BE2C (cell line): ENCODE measurements around the gene PIGS.
A peak's percentile ranks its signal among the peaks of the same experiment; 100 is the strongest.

ENCODE experiments used
- DNase-seq: peaks from one replicate; pipeline ENCODE4 v3.0.0-alpha.2; 2020
- H3K27me3 ChIP-seq: fragments of 250-450 bp; sonication (Bioruptor Pico); 2 replicates; pipeline ENCODE4 v1.5.1; 2020; ENCODE audit warnings: mild to moderate bottlenecking
- H3K36me3 ChIP-seq: fragments of 250-450 bp; sonication (Bioruptor Pico); 2 replicates; pipeline ENCODE4 v1.5.1; 2020; ENCODE audit warnings: mild to moderate bottlenecking
- H3K4me1 ChIP-seq: fragments of 250-450 bp; sonication (Bioruptor Pico); 2 replicates; pipeline ENCODE4 v1.5.1; 2020
- H3K4me3 ChIP-seq: 2 replicates; pipeline ENCODE4 v1.5.1; 2011; ENCODE audit warnings: low read depth, low read length
- H3K9me3 ChIP-seq: fragments of 250-450 bp; sonication (Bioruptor Pico); 2 replicates; pipeline ENCODE4 v1.5.1; 2020
- TF ChIP-seq, protein P1 (sequence below): IDR thresholded peaks from 2 replicates; pipeline ENCODE4 v1.5.1; 2012; ENCODE audit warnings: mild to moderate bottlenecking, low read depth, low read length

PIGS gene

DNA sequence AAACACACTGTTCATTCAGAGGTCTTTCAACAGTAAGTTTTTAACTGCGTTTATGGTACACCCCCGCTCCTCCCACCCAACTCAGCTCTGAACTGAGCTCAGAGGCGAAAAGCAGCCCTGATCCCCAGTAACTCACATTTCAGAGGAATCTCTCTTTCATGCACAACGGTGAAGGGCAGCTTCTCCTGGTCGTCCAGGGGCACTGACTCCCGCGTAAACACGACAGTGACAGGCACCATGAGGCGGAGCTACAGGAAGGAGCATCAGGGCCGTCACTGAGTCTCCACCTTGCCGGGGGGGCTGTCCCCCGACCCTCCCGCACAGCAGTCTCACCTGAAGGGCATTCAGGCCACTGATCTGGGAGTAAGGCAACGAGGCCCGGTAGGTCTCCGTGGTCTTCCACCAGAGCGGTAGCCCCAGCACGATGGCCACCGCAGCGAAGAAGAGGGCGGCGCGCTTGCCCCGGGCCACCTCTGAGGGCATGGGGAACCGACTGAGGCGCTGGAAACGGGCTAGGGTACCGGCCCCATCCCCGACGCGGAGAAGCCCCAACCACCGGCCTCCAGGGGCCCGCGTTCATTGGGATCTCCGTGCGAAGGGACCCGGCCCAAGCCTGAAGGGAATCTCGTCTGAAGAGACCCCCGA lies 486 bp downstream of the PIGS start:
- Histone ChIP-seq H3K36me3 (no peaks in the 10 kb centered on the region; the same call in 1 of the 2 replicates), H3K9me3 (no peaks in the 10 kb centered on the region), H3K4me3 (peak overlapping the region; percentile 88), H3K4me1 (peaks cover 4% of the 10 kb centered on the region; the same call in 1 of the 2 replicates), H3K27me3 (no peaks in the 10 kb centered on the region)
- TF ChIP-seq, protein P1, sequence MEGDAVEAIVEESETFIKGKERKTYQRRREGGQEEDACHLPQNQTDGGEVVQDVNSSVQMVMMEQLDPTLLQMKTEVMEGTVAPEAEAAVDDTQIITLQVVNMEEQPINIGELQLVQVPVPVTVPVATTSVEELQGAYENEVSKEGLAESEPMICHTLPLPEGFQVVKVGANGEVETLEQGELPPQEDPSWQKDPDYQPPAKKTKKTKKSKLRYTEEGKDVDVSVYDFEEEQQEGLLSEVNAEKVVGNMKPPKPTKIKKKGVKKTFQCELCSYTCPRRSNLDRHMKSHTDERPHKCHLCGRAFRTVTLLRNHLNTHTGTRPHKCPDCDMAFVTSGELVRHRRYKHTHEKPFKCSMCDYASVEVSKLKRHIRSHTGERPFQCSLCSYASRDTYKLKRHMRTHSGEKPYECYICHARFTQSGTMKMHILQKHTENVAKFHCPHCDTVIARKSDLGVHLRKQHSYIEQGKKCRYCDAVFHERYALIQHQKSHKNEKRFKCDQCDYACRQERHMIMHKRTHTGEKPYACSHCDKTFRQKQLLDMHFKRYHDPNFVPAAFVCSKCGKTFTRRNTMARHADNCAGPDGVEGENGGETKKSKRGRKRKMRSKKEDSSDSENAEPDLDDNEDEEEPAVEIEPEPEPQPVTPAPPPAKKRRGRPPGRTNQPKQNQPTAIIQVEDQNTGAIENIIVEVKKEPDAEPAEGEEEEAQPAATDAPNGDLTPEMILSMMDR, result no peak
- peak; percentile 48 for DNase-seq

DNA sequence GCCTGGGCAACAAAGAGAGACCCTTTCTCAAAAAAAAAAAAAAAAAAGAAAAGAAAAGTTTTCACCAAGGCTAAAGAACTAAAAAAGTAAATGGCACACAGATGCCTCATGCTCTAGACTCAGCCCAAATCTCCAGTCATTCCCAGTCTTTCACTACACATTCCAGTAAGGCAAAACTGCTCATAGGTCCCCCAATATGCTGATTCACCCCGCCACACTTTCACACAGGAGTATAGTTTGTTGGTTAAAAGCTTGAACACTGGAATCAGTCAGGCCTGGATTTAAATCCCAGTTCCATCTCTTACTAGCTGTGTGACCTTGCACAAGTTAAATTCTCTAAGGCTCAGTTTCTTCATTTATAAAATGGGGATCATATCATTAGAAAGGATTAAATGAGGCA lies 1.9 kb downstream of the PIGS start:
- no peaks in the 10 kb centered on the region for H3K27me3 ChIP-seq
- H3K36me3 ChIP-seq, result no peaks in the 10 kb centered on the region; the same call in 1 of the 2 replicates
- H3K4me3 ChIP-seq, result peak overlapping the region; percentile 88
- TF ChIP-seq, protein P1, result no peak
- no peaks in the 10 kb centered on the region for H3K4me1 ChIP-seq
- DNase-seq, result no peak
- no peaks in the 10 kb centered on the region for H3K9me3 ChIP-seq

DNA sequence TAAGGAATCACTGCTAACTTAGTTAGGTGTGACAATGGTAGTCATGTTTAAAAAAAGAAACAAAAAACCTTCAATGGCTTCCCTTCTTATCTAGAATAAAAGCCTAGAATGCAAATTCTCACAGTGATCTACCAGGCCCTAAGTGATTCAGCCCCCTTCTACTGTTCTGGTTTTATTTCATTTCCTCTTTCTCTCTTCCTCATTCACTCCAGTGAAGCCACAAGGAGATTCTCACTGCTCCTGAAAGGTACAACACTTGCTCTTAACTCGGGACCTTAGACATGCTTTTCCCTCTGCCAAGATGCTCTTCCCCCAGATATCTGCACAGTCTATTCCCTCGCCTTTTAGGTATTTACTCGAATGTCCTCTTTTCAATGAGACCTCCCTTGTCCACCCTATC lies 3.7 kb downstream of the PIGS start:
- Histone ChIP-seq H3K36me3 (no peaks in the 10 kb centered on the region; the same call in 1 of the 2 replicates), H3K9me3 (no peaks in the 10 kb centered on the region), H3K27me3 (no peaks in the 10 kb centered on the region), H3K4me1 (no peaks in the 10 kb centered on the region), H3K4me3 (no peak overlapping the region)
- TF ChIP-seq, protein P1, result no peak
- DNase-seq, result no peak

DNA sequence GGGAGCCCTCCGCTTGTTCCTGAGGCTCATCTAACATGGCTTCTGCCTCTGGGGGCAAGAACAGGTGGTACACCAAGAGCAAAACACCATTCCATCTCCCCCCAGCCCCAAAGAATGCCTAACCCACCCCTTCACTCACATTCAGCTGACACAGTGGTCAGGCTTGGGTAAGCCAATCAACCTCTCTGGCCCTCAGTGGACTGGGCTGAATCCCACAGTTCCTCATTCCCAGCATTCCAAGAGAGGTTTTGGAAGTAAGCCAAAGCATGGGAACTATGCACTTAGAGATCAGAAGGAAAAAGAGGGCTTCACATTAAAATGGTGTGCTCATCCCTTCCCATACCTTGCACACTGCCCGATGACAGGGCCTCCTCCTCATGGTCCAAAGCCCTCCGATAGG lies 7.8 kb downstream of the PIGS start:
- peaks cover 3% of the 10 kb centered on the region; the same call in 1 of the 2 replicates for H3K36me3 ChIP-seq
- no peak for DNase-seq

DNA sequence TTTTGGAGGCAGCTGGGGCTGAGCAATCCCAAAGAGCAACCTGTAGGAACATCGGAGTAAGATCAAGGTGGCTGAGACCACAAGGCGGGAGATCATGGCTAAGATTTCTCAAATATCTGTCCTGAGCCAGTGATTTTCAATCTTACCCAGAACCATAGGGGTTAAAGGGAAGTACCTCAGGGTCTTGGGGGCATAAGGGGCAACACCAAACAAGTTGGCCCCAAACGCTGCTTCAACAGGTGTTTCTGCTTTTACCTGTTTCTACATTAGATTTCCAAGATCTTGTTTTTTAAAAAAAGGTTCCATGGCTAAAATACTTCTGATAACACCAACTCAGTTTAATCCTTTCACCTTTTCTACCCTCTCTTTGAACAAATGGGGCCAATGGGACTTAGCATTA lies 16.3 kb downstream of the PIGS start:
- no peak for DNase-seq
- no peaks in the 10 kb centered on the region for H3K27me3 ChIP-seq
- H3K9me3 ChIP-seq, result no peaks in the 10 kb centered on the region
- peaks cover 7% of the 10 kb centered on the region for H3K36me3 ChIP-seq
- TF ChIP-seq, protein P1, result no peak
- no peaks in the 10 kb centered on the region for H3K4me1 ChIP-seq
- no peak overlapping the region for H3K4me3 ChIP-seq

More for the DNA sequence above, 7.8 kb downstream of the PIGS start:
- no peak overlapping the region for H3K4me3 ChIP-seq
- no peaks in the 10 kb centered on the region for H3K9me3 ChIP-seq
- H3K27me3 ChIP-seq, result no peaks in the 10 kb centered on the region
- no peaks in the 10 kb centered on the region for H3K4me1 ChIP-seq
- TF ChIP-seq, protein P1, result no peak

DNA sequence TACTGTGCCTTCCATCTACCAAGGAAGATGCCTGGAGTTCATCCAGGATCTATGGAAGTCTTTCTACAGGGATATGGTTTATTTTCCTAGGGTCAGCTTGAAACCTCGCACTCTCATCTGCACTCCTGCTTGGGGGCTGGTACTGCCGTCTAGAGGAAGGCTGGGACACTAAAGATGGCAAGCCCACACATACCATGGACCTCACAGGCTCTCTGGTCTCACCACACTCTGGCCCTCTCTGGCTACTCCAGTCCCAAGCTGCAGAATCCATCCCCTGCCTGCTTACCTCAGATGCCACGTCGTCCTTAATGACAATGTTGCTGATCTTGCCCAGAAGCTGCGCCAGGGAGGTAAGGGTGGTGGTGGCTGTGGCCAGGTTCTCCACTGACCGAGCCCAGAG lies 16.8 kb downstream of the PIGS start:
- DNase-seq, result no peak
- Histone ChIP-seq H3K4me1 (no peaks in the 10 kb centered on the region), H3K36me3 (peaks cover 7% of the 10 kb centered on the region), H3K4me3 (no peak overlapping the region), H3K9me3 (no peaks in the 10 kb centered on the region), H3K27me3 (no peaks in the 10 kb centered on the region)
- TF ChIP-seq, protein P1, result no peak
